ENCODE measurements around the gene MROH7.

MROH7 gene

GRCh38 chr1:54715493-54716298 lies 74.1 kb downstream of the MROH7 start, which contains the start of gene TTC4:
Gene TTC4, plus strand, starts transcription at chr1:54715861. Its CDS starts 48 bp downstream, at chr1:54715909.
- peak; percentile 21 for DNase-seq (ENCODE audit: low read depth)
- peak within 1 kb of the TSS; percentile 86 for H3K4me3 ChIP-seq (ENCODE audit: low read depth, low read length)

- peak; percentile 8 for DNase-seq (ENCODE audit: low read depth)
- H3K4me3 ChIP-seq (ENCODE audit: low read depth, low read length): peak overlapping the region; percentile 86
Observed at GRCh38 chr1:54716299-54717047, 74.9 kb downstream of the MROH7 start.

- DNase-seq (ENCODE audit: low read depth): no peak
- no peak overlapping the region for H3K4me3 ChIP-seq (ENCODE audit: low read depth, low read length)
Observed at GRCh38 chr1:54721719-54722118, 80.1 kb downstream of the MROH7 start.

DNA sequence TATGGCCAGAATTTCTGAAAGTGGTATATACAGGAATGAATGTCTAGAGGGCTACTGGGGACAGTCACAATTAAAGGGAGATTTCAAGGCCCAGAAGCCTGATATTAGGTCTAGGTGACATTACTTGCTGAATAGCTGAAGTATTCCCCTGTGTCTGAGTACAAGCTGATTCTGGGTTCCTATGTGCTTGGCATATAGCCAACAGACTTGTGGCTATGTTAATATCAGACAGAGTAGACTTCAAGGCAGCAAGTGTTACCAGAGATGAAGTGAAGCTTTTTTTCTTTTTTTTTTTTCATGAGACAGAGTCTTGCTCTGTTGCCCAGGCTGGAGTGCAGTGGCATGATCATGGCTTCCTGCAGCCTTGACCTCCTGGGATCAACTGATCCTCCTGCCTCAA lies 82.4 kb downstream of the MROH7 start:
- H3K4me3 ChIP-seq (ENCODE audit: low read depth, low read length): no peak overlapping the region
- no peak for DNase-seq (ENCODE audit: low read depth)

DNA sequence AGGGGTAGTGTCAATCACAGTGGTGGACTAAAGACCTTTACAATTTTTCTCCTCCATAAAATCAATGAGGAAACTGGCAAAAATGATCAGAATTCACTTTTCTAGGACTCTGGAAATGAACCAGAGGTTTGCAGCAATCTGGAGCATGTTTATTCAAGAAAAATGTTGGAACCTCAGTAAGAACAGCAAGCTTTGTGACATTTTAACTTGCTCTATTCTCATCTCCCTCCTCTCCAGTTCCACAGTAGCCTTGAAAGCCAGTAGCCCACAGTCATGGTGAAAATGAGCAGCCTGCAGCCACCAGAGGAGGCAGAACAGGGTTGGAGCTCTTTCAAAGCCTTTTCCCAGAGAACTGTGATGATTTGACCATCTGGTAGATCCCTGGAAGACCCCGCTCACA lies 83.2 kb downstream of the MROH7 start:
- no peak overlapping the region for H3K4me3 ChIP-seq (ENCODE audit: low read depth, low read length)

GRCh38 chr1:54728027-54728426 lies 86.4 kb downstream of the MROH7 start:
- no peak for DNase-seq (ENCODE audit: low read depth)
- no peak overlapping the region for H3K4me3 ChIP-seq (ENCODE audit: low read depth, low read length)

More for the DNA sequence above, 83.2 kb downstream of the MROH7 start:
- no peak for DNase-seq (ENCODE audit: low read depth)

DNA sequence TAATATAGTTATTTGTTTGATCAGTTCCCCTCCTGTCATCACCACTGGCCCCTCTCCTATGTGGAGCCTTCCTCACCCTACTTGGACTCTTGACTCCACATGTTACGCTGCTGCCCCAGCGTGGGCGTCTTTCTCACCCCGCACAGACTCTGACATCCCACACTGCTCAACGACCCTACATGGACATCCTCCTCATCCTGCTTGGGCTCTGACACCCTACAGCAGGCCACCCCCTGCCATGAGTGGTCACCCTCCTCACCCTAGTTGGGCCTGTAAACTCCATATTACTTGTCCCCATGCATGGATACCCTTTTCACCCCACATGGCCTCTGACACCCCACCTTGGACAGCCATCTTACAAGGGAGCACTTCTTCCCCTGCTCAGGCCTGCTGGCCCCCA lies 95.1 kb downstream of the MROH7 start:
- H3K4me3 ChIP-seq (ENCODE audit: low read depth, low read length): no peak overlapping the region
- DNase-seq (ENCODE audit: low read depth): no peak

GRCh38 chr1:54738244-54738643 lies 96.7 kb downstream of the MROH7 start:
- no peak for DNase-seq (ENCODE audit: low read depth)
- H3K4me3 ChIP-seq (ENCODE audit: low read depth, low read length): no peak overlapping the region

DNA sequence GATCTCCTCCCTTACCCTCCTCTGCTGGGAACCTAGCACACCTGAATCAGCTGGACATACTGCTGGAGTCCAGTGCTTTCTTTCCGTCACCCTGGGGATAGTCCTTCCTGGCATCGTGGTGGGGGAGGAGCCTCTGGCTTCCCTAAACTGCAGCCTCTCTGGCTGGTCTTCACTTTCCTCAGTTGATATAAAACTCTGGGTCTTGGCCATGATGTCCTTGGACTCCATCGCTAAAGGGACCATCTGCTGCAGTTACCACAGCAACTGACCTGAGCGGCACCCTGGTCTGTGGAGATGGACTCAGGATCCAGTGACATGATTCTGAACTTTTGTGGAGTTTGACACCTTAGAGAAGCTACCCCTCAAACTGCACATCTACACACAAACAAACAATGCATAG lies 99.9 kb downstream of the MROH7 start:
- no peak overlapping the region for H3K4me3 ChIP-seq (ENCODE audit: low read depth, low read length)
- no peak for DNase-seq (ENCODE audit: low read depth)

GRCh38 chr1:54742282-54742681 lies 100.7 kb downstream of the MROH7 start:
- no peak overlapping the region for H3K4me3 ChIP-seq (ENCODE audit: low read depth, low read length)
- DNase-seq (ENCODE audit: low read depth): peak; percentile 52

DNA sequence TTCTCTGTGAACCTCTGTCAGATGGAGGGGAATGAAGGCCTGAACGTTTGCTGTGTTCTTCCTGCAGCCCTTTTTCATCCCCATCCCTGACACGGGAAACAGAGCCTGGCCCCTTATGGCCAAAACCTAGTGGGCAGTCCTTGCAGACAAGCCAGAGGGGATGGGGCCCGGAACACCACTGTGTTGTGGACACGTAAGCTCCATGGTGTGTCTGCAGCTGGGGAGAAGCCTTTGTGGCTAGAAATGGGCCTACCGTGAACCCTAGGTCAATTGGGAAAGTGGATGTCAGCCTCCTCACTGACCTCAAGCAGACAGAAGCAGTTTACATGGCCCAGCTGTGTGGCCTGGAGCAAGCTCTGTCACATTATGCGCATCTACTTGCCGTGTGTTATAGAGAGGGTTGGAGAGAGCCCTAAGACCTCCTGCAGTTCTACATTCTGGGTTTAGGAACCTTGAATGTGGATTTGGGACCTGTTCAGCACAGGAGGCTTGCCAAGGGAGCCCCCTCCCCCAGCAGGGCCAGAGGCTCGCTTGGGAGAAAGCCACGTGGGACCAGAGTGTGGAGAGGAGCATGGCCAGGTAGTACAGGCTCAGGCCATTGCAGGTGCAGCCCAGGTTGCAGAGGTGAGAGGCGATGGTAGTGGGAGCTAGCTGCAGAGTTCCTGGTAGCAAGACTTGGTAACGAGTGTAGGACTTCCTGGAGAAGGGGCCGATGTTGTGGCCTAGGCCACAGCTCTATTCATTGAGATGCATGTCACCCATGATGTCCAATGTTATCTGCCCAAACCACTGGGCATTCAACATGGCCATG lies 102.0 kb downstream of the MROH7 start:
- H3K4me3 ChIP-seq (ENCODE audit: low read depth, low read length): no peak overlapping the region
- no peak for DNase-seq (ENCODE audit: low read depth)

GRCh38 chr1:54744696-54745095 lies 103.1 kb downstream of the MROH7 start:
- DNase-seq (ENCODE audit: low read depth): no peak
- no peak overlapping the region for H3K4me3 ChIP-seq (ENCODE audit: low read depth, low read length)

GRCh38 chr1:54745274-54745673 lies 103.7 kb downstream of the MROH7 start:
- DNase-seq (ENCODE audit: low read depth): no peak
- no peak overlapping the region for H3K4me3 ChIP-seq (ENCODE audit: low read depth, low read length)

DNA sequence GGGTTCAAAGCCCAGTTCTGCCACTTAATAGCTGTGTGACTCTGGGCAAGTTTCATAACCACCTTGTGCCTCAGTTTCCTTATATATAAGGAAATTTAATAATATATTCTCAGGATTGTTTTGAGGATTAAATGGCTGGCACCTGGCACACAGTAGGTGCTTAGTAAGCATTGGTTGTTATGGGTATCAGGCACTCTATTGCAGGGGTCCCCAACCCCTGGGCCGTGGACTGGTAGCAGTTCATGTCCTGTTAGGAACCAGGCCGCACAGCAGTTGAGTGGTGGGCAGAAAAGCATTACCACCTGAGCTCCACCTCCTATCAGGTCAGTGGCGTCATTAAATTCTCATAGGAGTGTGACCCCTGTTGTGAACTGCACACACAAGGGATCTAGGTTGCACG lies 104.3 kb downstream of the MROH7 start:
- H3K4me3 ChIP-seq (ENCODE audit: low read depth, low read length): no peak overlapping the region
- no peak for DNase-seq (ENCODE audit: low read depth)

DNA sequence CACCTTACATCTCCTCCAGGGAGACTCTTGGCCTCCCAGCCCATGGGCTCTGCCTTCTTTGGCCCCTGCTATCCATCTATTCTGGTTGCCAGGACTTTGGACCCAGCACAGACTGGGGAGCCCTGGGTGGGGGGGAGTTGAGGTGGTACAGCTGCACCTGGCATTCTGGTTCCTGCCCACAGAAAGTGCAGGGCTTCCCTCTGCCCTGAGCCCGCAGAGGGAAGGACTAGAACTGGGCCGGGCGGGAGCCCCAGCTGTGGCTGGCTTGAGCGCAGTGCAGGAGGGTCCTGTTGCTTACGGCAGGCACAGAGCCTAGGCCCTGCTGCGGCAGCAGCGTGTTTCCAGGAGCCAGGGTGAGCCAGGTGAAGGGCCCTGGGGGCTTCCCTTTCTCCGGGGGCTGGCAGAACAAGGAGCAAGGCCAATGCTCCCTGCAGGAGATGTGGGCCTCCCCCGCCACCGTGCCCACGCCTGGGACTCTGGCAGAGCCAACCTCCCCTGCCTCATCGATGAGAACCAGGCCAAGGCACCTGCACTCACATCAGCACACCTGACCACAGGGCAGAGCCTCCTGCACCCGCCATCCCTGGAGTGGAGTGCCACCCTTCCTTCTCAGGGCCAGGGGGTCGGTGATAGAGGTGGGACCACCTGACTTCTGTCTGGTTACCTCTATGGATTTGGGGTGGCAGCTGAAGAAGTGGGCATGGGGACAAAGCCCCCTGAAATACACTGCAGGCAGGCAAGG lies 106.7 kb downstream of the MROH7 start:
- no peak overlapping the region for H3K4me3 ChIP-seq (ENCODE audit: low read depth, low read length)
- DNase-seq (ENCODE audit: low read depth): no peak

DNA sequence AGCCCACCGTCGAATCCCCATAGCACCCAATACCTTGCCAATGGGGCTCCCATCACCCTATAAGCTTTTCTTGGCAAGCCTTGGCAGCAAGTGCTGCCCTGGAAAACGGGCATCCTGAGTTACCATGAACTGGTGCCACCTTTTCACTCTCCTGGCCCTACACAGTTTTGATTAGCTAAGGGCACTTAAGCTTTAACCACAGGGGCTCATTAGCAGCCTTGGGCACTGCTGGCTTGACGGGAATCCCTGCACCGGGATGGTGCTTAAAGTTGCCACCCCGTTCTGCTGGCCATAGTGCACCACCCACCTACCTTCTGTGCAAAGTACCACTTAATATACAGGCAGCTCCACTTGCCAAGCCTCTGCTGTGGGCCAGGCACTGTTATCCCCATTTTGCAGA lies 109.0 kb downstream of the MROH7 start:
- H3K4me3 ChIP-seq (ENCODE audit: low read depth, low read length): no peak overlapping the region
- no peak for DNase-seq (ENCODE audit: low read depth)

- DNase-seq (ENCODE audit: low read depth): no peak
- H3K4me3 ChIP-seq (ENCODE audit: low read depth, low read length): no peak overlapping the region
Observed at GRCh38 chr1:54751426-54751825, 109.8 kb downstream of the MROH7 start.

GRCh38 chr1:54754045-54754444 lies 112.5 kb downstream of the MROH7 start:
- no peak for DNase-seq (ENCODE audit: low read depth)
- H3K4me3 ChIP-seq (ENCODE audit: low read depth, low read length): no peak overlapping the region

- H3K4me3 ChIP-seq (ENCODE audit: low read depth, low read length): no peak overlapping the region
- no peak for DNase-seq (ENCODE audit: low read depth)
Observed at GRCh38 chr1:54754486-54755285, 113.1 kb downstream of the MROH7 start.

All from skeletal muscle cell (primary cell).